ENCODE results near the gene LIMK1.

Gene LIMK1

DNA sequence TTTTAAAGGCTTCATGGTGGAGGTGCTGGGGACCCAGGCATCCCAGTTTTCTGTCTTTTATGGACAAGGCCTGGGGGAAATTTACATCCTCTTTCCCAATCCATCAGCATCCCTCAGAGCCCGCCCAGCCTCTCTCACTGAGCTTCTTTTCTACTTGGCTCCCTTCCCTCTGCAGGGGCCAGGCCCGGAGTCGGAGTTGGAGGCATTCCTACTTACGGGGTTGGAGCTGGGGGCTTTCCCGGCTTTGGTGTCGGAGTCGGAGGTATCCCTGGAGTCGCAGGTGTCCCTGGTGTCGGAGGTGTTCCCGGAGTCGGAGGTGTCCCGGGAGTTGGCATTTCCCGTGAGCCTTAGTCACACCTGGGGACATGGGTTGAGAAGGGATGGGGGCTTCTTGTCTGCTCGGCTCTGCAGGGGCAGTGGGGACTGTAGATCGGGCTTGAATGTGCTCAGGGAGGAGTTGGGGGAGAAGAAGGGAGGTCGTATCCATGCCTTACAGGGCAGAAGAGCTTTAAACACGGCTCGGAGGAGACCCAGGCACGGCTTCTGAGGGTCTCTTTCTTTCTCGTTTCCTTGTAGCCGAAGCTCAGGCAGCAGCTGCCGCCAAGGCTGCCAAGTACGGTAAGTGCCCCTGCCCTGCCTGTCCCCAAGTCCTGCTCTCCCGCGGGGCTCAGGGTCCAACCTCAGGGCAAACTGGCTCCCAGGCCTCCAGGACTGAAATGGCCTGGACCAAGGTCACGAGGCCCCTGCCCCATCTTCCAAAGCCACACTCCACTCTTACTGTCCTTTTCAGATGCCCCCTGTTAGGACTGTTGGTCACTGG, 27.3 kb upstream of the LIMK1 start:
- no peak for DNase-seq

DNA sequence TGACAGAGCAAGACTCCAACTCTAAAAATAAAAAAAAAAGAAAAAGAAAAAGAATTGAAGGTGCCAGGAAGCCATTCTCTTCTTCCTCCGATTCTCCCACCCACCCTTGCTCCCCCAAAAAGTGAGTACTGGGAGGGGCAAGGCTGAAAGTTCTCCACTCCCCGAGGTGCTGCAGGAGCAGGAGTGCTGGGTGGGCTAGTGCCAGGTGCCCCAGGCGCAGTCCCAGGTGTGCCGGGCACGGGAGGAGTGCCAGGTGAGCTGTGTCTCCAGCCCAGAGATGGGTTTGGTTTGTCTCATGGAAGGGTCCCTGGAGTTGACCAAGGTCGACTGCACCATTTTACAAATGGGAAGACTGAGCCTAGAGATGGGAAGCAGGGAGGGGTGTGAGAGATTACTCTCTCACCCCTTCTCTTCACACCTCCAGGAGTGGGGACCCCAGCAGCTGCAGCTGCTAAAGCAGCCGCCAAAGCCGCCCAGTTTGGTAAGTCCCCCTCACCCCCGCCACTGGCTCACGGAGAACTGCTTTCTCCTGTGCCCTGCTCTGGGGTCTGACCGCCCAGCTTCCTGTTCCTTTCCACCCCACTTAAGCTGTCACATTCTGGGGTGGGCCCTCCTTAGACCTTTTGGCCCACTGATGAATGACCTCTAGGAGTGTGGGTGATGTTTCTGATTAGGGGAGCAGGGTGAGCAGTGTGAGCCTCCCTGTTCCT, 26.2 kb upstream of the LIMK1 start:
- no peak for DNase-seq

DNA sequence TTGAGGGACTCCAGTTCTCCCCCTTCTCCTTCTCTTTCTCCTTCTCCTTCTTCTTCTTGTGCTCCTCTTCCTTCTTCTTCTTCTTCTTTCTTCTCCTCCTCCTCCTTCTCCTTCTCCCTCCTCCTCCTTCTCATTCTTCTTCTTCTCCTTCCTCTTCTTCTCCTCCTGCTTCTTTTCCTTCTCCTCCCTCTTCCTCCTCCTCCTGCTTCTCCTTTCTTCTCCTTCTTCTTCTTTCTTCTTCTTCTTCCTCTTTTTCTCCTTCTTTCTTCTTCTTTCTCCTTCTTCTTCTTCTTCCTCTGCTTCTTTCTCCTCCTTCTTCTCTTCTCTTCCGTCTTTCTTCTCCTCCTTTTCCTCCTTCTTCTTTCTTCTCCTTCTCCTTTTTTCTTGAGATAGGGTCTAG, 25.6 kb upstream of the LIMK1 start:
- DNase-seq, result no peak

DNA sequence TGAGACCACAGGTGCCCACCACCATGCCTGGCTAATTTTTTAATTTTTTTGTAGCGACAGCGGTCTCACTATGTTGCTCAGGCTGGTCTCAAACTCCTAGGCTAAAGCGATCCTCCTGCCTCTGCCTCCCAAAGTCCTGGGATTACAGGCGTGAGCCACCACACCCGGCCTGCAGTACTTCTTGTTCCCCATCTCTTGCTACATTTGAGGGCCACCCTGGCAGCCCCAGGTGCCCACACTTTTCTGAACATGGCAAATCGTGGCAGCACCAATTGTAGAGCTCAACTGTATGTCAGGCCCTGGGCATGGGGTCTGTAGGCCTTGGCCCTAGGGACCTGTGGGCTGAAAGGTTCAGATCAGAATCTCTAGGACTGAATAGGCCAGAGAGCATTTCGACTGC, 25.1 kb upstream of the LIMK1 start:
- no peak for DNase-seq

DNA sequence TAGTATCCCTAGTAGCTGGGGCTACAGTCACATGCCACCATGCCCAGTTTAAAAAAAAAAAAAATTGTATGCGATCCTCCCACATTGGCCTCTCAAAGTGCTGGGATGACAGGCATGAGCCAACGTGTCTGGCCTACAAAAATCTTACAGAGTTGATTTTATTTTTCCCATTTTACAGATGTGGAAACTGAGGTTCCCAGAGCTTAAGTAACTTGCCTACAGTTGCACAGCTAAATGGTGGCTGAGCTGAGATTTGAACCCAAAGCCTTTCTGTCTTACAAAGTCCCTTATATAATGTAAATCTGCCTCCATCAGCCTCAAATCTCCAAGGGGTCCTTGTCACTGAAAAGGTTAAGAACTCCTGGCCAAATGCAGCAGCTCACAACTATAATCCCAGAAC, 24.6 kb upstream of the LIMK1 start:
- no peak for DNase-seq

DNA sequence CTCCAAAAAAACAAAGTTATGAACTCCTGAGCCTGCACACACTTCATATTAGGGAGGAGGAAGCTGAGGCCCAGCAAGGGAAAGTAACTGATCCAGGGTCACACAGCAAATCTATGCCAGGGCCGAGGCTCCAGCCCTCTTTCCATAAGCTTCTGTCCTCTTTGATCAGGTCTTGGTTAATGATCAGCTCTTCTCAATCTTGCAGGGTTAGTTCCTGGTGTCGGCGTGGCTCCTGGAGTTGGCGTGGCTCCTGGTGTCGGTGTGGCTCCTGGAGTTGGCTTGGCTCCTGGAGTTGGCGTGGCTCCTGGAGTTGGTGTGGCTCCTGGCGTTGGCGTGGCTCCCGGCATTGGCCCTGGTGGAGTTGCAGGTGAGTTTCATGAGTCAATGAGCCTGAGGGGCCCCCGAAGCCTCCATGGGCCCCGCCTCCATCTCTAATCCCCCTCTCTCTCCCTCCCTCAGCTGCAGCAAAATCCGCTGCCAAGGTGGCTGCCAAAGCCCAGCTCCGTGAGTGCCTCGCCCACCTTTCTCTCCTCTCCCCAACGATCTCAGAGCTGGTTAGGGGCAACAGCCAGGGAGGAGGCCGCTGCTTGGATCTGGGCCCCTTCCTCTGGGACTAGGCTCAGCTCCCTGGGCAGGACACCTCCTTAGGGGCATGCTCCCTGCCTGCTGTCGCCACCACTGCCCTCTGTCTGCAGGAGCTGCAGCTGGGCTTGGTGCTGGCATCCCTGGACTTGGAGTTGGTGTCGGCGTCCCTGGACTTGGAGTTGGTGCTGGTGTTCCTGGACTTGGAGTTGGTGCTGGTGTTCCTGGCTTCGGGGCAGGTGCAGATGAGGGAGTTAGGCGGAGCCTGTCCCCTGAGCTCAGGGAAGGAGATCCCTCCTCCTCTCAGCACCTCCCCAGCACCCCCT, 23.7 kb upstream of the LIMK1 start:
- DNase-seq, result no peak

DNA sequence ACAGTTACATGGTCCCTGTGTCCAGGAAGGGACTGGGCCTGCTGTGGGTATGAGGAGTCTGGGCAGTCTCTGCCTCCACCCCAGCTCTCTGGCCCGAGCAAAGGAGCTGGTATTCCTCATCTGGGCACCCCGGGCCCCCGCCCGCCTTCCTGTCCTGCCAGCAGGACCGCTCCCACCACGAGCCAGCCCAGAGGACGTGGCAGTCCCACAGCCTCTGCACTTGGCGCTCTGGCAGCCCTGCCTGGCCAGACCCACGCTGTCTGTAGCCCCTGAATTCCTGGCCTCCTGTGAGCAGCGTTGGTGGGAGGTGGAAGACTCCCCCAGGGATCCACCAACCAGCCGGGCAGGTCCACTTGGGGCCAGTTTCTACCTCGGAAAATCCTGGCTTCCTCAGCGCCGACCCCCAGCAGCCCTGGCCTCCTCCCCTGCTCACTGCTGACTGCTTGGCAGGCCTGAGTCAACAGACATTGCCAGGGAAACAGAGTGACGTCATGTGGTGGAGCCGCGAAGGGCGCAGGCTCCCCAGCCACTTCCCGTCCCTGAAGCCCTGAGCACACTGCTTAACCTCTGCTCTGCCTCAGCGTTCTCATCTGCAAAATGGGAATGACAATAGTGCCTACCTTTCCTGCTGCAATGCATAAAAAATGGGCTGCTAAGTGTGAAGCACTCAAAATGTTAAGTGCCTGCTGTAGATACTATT, 21.6 kb upstream of the LIMK1 start:
- peak; percentile 89 for DNase-seq

DNA sequence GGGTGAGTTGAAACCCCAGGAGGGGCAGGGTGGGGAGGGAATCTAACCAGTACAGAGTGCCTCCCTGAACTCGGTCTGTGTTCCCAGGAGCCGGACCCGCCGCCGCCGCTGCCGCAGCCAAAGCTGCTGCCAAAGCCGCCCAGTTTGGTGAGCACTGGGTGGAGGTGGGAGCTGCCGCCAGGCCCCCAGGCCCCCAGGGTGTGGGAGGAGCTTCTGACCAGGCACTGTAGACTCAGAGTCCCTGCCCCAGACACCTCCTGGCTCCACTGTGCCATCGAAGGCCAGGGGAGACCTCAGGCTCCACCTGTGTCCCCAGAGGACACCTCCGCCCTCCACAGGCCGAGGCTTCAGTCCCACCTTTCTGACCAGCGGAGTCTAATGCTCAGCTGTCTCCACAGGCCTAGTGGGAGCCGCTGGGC, 20.4 kb upstream of the LIMK1 start:
- no peak for DNase-seq

DNA sequence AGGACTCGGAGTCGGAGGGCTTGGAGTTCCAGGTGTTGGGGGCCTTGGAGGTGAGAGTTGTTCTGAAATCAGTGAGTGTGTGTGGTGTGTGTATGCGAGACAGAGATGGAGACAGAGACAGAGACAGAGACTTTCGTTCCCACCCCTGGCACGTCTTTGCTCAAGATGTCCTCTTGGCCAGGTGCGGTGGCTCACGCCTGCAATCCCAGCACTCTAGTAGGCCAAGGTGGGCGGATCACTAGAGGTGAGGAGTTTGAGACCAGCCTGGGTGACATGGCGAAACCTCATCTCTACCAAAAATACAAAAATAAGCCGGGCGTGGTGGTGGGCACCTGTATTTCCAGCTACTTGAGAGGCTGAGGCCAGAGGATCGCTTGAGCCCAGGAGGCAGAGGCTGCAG, 20.0 kb upstream of the LIMK1 start:
- no peak for DNase-seq

DNA sequence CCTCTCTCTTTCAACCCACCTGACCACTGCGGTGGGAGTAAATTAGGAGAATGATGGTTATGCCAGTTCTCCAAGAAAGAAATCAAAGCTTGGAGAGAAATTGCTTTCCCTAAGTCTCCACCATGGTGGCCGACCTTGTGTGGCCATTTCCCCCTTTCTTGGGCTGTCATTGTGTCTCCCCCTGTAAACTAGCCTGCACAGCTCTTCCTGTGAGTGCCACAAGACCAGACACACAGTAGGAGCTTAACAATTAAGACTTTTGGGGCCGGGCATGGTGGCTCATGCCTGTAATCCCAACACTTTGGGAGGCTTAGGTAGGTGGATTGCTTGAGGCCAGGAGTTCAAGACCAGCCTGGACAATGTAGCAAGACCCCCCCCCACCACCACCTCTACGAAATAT, 18.9 kb upstream of the LIMK1 start:
- DNase-seq, result no peak

DNA sequence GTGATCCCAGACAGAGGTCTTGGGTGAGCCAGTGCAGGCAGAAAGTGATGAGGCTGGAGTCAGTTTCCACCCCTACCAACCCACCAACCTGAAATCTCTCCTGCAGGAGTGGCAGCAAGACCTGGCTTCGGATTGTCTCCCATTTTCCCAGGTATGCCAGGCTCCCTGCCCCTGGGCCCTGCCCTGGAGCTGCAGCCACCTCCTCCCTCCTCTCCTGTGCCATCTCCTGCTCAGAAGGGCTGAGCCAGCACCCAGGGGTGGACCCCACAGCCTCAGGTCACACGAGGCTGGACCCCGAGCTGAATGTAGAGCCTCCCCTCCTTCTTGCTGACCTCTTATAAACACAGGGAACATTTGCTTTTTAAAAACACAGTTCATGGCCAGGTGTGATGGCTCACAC, 17.0 kb upstream of the LIMK1 start:
- no peak for DNase-seq

DNA sequence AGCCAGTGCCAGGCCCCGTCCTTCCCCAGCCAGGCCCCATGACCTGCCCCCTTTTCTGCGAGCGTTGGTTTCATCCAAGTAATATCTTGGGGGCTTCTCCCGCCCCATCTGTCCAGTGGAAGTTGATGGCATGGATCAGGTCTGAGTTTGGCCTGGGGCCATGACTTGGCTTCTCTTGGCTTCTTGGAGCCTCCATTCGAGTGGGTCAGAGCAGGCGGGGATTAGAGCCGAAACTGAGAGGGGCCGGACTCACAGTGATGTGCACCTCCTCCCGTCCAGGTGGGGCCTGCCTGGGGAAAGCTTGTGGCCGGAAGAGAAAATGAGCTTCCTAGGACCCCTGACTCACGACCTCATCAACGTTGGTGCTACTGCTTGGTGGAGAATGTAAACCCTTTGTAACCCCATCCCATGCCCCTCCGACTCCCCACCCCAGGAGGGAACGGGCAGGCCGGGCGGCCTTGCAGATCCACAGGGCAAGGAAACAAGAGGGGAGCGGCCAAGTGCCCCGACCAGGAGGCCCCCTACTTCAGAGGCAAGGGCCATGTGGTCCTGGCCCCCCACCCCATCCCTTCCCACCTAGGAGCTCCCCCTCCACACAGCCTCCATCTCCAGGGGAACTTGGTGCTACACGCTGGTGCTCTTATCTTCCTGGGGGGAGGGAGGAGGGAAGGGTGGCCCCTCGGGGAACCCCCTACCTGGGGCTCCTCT, 15.1 kb upstream of the LIMK1 start:
- no peak for DNase-seq

DNA sequence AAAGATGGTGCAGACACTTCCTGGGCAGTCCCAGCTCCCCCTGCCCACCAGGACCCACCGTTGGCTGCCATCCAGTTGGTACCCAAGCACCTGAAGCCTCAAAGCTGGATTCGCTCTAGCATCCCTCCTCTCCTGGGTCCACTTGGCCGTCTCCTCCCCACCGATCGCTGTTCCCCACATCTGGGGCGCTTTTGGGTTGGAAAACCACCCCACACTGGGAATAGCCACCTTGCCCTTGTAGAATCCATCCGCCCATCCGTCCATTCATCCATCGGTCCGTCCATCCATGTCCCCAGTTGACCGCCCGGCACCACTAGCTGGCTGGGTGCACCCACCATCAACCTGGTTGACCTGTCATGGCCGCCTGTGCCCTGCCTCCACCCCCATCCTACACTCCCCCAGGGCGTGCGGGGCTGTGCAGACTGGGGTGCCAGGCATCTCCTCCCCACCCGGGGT, 14.5 kb upstream of the LIMK1 start:
- DNase-seq, result no peak

DNA sequence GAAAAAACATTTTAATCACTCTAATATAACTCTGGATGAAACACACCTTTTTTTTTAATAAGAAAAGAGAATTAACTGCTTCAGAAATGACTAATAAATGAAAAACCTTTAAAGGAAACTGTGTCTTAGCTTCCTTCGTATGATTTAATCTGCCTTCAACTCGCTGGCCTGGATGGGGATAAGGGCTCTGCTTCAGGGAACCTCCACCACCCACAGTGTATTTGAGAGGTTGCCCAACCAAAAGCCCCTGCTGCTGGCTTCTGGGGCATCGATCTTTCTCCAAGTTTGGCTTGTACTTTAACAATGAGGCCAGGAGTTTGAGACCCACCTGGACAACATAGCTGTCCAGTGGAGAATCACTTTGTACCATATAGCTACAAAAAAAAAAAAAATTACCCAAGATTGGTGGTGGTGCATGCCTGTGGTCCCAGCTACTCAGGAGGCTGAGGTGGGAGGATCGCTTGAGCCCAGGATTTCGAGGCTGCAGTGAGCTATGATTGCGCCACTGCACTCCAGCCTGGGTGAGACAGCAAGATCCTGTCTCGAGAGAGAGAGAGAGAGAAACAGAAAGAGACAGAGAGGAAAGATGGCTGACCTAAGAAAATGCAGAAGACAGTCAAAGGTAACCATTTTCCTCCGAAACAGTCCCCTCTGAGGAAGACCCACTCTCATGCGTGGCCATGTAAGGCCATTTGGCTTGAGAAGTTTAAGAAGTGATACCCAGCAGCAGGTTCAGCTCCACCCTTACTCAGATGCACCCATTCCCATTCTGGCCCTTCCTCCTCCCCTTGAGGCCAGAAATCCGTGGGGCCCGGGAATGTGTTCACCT, 13.6 kb upstream of the LIMK1 start:
- peak; percentile 43 for DNase-seq

DNA sequence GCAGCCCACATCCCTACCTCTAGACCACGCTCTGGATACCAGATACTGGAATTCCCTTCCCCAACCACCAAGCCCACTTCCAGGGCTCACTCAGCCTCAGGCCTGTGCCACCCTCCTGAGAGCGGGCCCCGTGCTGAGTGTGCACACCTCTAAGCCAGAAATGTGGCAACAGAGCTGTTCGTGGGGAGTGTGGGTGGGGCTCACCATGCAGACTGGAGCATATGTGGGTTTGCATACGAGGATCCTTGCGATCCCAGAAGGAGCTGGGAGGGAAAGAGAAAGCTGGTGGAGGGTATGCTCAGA, 13.0 kb upstream of the LIMK1 start:
- DNase-seq, result no peak

DNA sequence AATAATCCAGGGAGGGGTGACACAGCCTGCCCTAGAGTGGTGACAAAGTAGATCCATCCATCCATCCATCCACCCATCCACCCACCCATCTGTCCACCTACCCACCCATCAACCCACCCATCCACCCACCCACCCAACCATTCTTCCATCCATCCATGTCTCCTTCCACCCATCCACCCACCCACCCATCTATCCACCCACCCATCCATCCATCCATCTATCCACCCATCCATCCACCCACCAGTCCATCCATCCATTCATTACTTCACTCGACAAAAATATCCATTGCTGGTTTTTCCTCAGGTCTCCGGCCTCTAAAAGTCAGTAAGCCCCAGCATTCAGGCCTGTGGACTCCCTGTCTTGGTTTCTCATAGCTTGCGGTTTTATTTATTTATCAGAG, 12.5 kb upstream of the LIMK1 start:
- no peak for DNase-seq

DNA sequence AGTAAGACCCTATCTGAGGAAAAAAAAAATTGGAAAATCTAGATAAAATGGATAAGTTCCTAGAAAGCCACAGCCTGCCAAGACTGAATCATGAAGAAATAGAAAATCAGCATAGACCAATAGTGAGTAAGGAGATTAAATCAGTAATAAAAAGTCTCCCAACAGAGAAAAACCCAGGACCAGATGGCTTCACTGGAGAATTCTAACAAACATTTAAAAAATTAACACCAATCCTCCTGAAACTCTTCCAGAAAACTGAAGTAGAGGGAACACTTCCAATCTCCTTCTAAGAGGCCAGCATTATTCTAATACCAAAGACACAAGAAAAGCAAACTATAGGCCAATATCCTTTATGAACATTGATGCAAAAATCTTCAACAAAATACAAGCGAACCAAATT, 8.8 kb upstream of the LIMK1 start:
- no peak for DNase-seq

DNA sequence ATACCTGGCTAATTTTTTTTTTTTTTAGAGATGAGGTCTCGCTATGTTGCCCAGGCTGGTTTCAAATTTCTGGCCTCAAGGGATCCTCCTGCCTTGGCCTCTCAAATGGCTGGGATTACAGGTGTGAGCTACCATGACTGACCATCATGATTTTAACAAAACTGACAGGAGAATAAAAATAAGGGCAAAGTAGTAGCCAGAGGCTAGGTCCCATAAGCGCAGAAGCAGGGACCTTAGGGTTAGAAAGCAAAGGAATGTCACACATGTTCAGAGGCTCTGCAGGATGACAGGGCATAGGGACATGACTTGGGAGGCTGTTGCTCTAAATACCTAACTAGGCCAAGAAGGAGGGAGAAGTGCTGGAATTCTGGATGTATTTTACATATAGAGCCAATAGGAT, 5.1 kb upstream of the LIMK1 start:
- no peak for DNase-seq

DNA sequence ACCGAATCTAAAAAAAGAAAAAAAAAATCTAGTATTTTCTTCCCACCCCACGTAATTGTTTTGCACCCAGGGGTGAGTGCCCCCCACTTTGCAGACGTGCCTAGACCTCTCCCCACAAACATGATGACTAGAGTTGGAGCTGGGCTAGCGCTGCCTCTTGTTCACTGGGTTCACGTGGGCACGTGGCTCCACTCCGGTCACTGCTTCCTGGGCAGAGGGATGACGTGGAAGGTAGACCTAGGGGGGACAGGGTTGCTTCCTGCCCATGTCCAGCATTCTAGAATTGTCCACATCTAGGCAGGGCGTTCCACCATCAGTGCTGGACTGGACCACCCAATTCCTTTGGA, 861 bp upstream of the LIMK1 start:
- DNase-seq, result no peak

DNA sequence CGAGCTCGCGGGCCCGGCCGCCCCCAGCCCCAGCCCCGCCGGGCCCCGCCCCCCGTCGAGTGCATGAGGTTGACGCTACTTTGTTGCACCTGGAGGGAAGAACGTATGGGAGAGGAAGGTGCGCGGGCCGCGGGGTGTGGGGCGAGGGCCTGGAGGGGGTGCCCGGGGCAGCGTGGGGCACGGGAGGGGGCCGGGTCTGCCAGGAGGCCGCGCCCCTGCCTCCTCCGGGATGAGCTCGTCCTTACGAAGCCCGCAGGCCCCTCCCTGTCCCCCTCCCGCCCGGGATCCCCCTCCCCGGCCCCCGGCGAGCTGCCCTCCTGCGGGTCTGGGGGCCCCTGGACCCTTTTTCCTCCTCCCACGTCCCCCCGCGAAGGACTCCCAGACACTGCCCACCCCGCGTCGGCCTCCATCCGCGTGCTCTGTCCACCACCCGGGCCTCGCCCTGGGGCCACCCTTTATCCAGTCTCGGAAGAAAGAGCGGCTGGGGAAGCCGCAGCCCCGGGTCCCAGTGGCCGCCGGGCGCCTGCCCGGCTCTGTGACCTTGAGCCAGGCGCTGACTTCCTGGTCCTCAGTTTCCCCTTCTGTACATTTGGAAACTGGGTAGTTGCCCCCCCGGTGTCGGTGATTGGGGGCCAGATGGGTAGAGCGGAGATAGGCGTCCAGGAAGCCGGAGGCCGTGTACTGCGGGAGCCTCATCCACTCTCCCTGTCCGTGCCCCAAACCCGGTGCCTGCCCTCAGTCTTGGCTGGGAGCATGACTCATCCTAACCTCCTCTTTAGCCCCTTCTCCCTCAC, 521 bp downstream of the LIMK1 start:
- DNase-seq, result peak; percentile 75
